Activated T-cell treated with anti-CD3 and anti-CD28 coated beads for 1 hour (primary cell): ENCODE measurements around the gene VN1R5.
"Not testable (repeated sequence)": the region's sequence is repeated elsewhere in the genome, so short reads cannot be mapped to it uniquely, and the experiment has no call there.

Experiments used
- DNase-seq: peaks from one replicate; pipeline ENCODE4 v3.0.0-alpha.2; 2020; ENCODE audit warnings: low read depth

VN1R5 gene

DNA sequence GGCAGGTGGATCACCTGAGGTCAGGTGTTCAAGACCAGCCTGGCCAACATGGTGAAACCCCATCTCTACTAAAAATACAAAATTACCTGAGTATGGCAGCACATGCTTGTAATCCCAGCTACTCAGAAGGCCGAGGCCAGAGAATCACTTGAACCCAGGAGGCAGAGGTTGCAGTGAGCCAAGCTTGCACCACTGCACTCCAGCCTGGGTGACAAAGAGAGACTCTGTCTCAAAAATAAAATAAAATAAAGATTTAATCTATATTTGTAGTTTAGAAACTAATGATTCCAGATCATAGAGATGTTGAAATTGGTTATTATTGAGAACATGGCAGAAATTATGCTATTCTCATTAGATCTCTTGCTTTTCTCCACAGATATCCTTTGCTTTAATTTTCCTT is at the start of gene VN1R5:
TSS of gene VN1R5 (plus strand) at position 301 of the 400 bp plus-strand sequence.
- DNase-seq, result not testable (repeated sequence)

DNA sequence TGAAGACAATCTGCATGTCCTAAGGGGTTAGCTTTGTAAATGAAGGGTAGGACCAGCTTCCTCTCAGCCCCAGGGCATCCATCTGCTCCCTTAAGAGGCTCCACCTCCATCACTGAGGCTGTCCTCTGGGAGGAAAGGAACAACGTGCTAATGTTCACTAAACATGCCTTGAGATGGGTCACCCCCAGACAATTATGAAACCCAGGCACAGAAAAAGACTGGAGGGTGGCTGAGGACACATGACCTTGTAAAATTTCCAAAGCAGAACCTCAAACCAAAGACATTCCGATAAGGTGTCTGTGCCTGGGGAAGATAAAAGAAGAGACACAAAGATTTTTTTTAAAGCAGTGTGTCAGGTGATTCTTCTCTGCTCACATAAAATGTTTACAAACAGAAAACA is 46.5 kb upstream of the VN1R5 start:
- no peak for DNase-seq

DNA sequence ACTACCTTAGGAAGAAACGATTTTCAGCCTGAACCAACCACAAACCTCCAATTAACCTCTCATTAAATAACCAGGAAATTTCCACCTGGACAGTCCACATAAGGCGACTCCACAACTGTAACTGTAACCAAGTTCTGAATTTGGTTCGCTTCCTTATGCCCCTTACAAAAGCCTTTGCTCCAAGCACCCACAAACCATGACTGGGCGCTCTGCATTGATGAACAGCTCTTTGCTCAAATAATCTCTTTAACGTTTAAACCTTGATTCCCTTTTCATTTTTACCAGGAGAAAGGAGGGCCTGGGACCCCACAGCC is 45.9 kb upstream of the VN1R5 start:
- DNase-seq, result no peak

DNA sequence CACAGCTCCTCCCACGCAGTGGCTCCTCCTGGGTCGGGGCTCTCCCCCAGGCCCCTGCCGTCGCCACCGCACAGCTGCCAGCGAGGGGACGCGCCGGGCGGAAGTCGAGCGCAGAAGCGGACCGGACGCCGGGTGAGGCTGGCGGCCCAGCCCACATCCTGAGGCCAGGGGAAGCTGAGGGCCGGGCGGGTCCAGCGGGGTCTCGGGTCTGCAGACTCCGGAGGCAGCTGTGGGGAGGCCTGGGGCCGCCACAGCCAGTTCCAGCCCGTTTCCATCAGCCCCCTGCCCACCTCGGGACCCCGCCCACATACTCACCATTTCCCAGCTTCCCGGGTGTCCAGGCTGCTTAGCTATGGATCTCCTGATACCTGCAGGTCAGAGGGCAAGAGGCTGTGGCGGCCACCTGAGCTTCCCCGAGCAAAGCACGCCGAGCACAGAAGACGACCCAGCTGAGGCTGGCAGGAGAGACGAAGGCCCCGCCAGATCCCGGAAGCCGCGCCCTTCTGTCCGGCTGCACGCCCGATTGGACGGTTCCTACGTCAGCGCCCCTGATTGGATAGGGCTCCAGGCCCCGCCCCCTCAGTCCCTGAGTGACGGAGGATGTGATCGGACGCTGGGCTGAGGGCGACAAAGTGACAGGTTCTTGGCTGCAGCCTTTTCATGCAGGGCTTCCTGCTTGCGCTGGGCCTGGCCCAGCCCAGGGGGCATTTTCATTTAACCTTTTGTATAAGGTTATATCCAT is 45.3 kb upstream of the VN1R5 start:
- DNase-seq, result peak; percentile 92

DNA sequence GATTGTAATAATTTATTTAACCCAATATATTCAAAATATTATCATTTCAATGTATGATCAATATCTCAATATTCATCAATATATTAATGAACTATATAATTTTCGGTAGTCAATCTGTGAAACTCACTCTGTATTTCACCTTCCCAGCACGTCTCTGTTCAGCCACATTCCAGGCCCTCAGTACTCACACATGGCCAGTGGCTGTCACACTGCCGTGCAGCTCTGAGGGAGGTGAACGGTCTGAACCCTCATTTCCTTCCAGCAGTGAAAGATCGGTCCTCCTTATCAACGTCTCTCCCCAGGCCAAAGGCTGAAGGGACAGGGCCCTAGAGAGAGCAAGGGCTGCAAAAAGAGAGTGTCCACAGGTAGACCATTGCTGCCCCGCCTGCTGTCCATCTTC is 44.5 kb upstream of the VN1R5 start:
- no peak for DNase-seq

DNA sequence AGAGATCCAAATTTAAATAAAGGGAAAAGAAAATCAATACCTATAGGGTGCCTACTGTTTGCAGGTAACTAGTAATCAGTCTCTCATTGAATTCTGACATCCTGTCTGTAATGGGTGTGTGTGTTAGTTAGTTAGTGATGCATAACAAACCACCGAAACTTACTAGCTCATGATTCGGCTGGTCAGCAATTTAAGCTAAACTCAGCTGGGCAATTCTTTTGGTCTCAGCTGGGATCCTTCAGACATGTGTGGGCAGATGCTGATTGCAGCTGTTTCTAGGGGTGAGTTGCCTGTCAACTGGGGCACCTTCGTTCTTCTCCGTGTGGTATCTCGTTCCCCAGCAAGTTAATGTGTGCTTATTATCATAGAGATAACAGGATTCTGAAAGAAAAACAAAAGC is 43.9 kb upstream of the VN1R5 start:
- no peak for DNase-seq

DNA sequence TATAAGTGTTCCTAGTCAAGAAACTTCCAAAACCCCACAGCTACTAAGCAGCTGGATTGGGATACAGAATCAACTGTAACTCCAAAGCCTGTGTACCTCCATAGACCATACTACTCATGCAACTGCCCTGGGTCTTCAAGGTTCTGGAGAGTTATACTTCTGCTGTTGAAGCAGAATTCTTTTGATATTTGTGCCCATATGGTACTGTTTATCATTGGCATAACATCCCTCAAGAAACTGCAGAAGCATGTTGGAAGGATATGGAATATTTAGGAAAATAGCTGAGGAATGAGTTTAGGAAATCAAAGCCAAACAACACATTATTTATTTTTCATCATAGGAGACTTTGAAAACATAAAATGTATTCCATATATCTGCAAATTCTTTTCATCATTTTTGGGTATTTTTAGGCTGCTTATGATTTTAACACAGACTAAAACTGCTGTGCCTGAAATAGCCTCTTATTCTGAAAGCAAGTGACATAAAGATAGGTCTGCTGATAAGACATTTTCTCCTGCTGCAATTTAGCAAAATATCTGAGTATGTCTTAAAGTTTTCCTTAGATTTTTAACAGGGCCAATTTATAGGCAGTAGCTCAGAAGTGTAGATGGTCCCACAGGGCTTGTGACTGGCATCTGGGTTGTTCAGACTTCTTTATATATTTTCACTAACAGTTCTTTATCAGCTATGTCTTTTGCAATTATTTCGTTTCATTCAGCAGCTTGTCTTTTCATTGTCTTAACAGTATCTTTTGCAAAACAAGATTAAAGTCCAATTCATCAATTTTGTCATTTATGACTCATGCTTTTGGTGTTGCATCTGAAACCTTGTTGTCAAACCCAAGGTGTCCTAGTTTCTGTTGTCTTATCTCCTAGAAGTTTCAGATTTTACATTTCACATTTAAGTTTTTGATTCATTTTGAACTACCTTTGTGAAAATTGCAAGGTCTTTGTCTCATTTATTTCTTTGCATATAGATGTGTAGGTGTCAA is 43.0 kb upstream of the VN1R5 start:
- no peak for DNase-seq

DNA sequence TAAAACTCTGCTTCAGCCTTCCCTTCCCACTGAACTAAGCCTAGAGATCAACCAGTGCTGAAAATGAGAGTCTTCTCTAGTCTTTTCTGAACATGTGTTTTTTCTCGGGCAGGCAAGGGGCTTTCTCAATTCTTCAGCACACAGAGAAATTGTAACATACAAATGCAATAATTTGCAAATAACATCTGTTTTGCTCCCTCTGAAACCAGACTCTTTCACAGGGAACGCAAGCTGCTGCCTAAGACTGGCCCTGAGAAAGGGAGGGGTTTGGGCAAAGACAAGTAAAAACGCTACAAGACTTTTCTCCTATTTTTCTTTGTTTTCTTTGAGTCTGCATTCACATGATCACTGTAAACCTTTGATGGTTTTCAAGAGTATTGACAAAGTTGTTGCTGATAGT is 39.6 kb upstream of the VN1R5 start:
- DNase-seq, result no peak

DNA sequence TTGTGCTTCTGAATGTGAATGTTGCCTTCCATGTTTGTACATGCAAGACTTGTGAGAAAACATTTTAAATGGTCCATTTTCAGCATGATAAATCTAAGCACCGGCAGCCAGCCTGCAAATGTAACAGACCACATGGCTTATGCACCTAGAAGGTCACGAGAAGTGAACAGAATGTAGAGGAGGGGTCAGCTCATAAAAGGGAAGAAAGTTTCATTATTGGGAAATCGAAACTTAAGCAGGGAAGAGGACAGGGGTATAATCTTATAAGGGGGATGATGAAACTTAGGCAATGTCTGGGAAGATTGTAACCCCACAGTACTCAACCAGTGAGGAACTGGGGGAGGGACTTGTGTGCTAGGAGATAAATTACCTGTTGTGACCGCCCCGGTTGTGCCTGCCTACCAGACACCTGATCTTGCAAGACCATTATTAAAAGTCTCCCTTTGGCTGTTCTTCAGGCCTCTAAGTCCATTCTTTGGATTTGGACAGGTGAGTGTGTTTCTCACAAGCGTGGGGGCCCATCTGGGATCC is 37.7 kb upstream of the VN1R5 start:
- DNase-seq, result no peak

DNA sequence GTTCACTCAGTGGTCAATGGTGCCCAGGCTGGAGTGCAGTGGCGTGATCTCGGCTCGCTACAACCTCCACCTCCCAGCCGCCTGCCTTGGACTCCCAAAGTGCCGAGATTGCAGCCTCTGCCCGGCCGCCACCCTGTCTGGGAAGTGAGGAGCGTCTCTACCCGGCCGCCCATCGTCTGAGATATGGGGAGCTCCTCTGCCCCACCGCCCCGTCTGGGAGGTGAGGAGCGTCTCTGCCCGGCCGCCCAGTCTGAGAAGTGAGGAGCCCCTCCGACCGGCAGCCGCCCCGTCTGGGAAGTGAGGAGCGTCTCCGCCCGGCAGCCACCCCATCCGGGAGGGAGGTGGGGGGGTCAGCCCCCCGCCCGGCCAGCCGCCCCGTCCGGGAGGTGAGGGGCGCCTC is 35.6 kb upstream of the VN1R5 start:
- DNase-seq, result not testable (repeated sequence)

DNA sequence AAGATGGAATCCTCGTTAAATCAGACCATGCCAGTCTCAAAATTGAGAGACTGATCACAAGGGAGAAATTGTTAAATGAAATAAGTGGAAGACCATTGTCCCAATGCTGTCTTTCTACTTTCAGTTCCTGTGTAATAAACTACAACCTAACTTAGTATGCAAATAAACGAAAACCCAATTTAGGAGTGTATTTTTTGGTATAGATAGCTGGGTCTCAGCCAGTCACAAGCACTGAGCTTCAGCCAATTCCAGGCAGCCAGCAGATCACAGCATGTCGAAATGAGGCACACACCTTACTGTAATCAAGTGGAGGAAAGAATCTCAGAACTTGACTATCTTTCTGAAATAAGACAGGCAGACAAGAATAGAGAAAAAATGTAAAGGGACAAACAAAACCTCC is 33.0 kb upstream of the VN1R5 start:
- DNase-seq, result no peak

DNA sequence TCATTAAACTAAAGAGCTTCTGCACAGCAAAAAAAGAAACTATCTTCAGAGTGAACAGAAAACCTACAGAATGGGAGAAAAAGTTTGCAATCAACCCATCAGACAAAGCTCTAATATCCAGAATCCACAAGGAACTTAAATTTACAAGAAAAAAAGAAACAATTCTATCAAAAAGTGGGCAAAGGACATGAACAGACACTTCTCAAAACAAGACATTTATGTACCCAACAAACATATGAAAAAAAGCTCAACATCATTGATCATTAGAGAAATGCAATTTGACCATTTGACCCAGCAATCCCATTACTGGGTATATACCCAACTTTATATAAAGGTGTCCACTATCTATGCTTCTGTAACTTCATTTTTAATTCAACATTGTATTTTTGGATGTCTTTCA is 31.1 kb upstream of the VN1R5 start:
- DNase-seq, result no peak

DNA sequence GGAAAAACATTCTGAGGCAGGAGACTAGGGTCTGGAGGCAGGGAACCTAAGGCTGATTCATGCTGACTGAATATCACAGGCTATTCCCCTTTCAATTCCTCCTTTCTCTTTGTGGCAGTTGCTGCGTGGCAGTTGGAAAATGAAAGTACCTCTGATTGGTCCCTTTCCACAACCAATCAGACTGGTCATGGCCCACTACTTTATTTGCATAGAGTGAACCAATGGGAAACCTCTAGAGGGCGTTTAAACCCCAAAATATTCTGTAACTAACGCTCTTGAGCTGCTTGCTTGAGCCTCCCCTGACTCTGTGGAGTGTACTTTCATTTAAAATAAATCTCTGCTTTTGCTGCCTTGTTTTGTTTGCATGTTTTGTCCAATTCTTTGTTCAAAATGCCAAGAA is 27.7 kb upstream of the VN1R5 start:
- DNase-seq, result no peak

DNA sequence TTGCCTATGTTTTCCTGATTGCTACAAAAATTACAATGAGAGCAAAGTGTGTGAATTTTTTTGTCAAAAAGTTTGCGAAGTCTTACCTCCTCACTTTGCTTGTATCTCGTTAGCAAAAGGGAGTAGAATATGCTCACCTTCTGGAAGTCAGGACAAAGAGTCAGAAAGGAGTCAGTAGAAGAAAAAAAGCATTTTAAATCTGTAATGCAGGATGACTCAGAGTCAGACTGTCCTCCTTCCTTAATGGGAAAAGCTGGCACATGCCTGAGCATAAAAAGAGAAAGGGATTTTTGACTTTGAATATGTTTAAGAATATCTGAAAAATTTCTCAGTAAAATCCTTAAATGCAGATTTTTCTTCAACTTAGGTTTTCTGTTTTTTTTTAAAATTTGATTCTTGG is 14.2 kb upstream of the VN1R5 start:
- DNase-seq, result no peak

DNA sequence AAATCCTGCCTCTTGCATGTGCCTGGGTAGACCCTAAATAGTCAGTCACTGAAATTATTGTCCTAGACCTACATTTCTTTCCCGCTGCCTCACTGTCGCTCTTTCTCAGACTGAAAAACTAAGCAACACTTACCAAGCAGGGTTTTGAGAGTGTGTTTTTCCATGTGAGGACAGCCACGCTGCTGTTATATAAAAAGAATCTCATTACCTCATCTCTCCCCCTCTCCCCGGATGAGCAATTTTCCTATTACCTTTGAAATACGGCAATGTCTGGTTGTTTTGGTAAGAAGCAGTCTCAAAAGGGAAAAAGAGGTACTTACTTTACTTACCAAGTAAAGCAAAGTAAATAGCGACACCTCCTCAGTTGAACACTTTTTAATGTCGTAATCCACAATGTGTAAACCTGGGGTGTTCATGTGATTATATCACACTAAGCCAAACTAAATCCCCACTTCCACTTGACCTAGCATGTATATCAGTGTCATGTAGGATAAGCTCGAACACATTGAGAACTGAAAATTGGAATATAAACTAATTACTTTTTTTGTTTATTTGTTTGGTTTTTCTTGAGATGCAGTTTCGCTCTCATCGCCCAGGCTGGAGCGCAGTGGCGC is 12.2 kb upstream of the VN1R5 start:
- DNase-seq, result no peak

DNA sequence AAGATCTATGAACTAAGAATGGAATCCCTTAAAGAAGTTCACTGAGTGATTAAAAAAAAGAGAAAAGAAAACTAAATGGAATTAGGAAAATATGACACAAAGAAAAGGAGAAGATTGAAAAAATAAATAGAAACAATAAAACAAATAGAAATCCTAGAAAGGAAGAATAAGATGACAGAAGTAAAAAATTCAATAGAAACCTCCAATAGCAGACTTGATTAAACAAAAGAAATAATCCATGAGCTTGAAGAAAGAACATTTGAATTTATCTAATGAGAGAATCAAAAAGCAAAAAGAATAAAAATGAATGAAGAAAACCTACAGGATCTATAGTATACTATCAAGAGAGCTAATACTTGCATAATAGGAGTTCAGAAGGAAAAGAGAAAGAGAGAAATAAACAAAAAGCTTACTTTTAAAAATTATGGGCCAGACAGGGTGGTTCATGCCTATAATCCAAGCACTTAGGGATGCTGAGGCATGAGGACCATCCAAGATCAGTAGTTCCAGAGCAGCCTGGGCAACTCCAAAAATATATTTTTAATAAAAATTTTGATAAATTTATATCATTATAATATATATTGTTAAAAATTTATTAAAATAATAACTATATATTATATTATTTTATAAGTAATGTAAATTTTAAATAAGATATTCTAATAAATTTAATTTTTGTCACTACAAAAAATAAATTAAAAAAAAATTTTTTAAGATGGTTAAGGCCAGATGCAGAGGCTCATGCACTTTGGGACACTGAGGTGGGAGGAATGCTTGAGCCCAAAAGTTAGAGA is 9.4 kb upstream of the VN1R5 start:
- DNase-seq, result no peak

DNA sequence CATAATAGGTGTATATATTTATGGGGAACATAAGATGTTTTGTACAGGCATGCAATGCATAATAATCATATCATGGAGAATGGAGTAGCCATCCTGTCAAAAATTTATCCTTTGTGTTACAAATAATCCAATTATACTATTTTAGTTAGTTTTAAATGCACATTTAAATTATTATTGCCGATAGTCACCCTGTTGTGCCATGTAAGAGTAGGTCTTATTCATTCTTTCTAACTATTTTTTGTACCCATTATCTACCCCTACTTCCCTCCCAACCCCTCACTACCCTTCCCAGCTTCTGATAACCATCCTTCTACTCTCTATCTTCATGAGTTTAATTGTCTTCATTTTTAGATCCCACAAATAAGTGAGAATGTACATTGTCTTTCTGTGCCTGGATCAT is 8.3 kb upstream of the VN1R5 start:
- DNase-seq, result no peak

DNA sequence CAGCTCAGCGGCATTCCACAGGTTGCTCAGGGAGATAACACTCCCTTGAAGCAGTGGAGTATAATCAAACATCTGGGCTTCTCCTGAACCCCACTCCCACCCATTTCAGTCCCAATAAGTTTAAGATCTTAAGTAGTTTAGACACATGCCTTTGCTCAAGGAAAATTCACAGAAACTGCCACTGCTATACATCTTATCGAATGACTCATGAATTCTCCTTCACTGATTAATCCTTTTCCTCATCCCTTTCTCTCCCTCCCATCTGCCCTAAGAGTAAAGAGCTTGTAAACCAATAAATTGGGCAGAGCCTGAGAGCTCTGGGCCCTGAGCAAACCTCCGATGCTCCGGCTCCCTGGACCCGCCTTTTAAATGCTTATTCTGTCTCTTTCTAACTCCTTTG is 10.2 kb downstream of the VN1R5 start:
- DNase-seq, result no peak

DNA sequence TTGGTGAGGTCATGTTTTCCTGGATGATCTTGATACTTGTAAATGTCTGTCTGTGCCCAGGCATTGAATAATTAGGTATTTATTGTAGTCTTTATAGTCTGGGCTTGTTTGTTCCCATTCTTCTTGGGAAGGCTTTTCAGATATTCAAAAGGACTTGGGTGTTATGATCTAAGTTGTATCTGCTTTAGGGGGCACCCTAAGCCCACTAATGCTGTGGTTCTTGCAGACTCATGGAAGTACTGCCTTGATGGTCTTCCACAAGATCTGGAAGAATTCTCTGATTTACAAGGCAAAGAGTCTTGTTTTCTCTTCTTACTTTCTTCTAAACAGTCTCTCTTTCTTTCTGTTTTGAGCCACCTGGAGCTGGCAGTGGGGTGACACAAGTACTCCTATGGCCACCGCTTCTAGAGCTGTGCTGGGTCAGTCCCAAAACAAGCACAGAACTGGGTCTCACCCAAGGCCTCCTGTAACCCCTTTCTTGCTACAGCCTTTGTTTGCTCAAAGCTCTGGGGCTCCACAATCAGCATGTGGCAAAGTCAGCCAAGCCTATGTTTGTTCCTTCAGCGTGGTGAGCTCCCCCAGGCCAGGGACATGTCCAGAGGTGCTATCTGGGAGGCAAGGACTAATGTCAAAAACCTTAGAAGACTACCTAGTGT is 12.6 kb downstream of the VN1R5 start:
- no peak for DNase-seq

DNA sequence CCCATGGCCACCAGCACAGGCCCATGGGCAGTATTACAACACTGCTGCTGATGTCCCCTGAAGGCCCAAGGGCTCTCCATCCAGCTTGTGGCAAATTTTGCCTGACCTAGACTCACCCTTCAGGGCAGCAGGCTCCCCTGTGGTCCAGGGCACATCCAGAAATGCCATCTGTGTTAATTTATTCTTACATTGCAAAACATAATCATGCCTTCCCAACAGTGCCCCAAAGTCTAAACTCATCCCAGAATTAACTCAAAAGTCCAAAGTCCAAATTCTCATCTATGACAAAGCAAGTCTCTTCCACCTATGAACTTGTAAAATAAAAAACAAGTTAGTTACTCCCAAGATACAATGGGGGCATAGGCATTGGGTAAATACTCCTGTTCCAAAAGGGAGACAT is 13.3 kb downstream of the VN1R5 start:
- DNase-seq, result no peak

DNA sequence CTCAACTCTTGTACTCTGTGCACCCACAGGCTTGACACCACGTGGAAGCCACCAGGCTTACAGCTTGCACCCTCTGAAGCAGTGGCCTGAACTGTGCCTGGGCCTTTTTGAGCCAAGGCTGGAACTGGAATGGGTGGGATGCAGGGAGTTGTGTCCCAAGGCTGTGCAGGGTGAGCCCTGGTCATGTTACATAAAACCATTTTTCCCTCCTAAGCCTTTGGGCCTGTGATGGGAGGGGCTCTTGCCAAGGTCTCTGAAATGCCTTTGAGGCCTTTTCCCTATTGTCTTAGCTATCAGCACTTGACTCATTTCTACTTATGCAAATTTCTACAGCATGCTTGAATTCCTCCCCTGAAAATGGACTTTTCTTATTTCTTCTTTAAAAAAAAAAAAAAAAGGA is 14.1 kb downstream of the VN1R5 start:
- no peak for DNase-seq
